NCI-H748 treated with DMSO at 0.1 percent for 48 hours (cell line): Measurements from ENCODE around the gene PIRT.

Source experiments
- DNase-seq: peaks from one replicate; lab custom pipeline; 2025; lab: John Stamatoyannopoulos, UW

Gene PIRT

DNA sequence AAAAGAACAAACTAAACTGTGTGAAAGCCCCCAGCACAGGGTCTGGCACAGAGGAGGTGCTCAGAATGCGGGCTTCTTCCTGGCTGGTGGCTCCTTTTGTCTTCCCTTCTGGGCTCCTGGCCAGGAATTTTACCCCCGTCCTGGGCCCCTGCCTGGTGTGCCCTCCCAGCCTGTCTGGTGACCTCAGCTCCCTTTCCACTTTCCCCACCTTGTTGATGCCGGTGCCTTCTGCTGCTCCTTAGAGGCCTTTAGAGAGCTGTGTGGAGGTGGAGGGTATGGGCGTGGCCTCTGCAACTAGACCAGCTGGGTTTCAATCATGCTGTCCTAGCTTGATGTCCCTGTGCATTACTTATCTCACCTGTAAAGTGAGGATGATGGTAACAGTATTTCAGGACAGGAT, 16.8 kb downstream of the PIRT start:
- no peak for DNase-seq

DNA sequence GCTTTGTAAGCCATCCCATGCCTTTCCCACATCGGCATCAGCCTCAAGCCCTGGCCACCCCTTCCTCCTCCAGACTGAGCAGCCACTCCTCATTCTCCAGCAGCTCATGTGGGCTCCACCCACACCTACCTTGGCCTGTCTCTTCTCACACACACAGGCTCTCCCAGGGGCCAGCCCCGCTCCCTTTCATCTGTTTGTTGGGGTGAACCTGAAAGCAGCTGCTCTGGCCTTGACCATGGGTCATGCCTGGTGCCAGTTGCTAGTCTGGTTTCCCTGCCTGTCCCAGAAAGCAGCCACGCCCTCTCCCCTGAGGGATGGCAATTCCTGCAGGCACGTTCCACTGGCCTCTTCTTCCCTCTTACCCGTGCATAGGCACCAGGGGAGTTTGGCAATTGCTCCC, 22.6 kb downstream of the PIRT start:
- no peak for DNase-seq

DNA sequence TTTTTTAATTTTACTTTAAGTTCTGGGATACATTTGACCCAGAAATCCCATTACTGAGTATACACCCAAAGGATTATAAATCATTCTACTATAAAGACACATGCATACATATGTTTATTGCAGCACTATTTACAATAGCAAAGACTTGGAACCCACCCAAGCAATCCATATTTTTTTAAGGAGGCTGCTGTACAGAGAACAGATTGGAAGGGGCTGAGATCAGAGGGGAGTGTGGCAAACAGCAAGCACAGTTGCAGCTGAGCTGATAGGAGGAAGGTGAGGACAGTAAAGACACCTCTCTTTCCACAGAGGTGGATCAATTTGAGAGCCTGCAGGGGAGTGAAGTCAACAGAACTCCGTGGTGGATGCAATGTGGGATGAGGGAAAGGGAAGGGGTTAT, 23.8 kb downstream of the PIRT start:
- no peak for DNase-seq

GRCh38 chr17:10812674-10813073, 25.2 kb downstream of the PIRT start:
- DNase-seq = no peak

GRCh38 chr17:10809605-10810004, 28.3 kb downstream of the PIRT start:
- DNase-seq = no peak

- DNase-seq = no peak
Measured at GRCh38 chr17:10807704-10808128, 30.2 kb downstream of the PIRT start.

- no peak for DNase-seq
Measured at GRCh38 chr17:10806545-10807262, 31.2 kb downstream of the PIRT start.

GRCh38 chr17:10805911-10806310, 32.0 kb downstream of the PIRT start:
- DNase-seq = no peak

- DNase-seq = no peak
Measured at GRCh38 chr17:10804546-10804945, 33.3 kb downstream of the PIRT start.

DNA sequence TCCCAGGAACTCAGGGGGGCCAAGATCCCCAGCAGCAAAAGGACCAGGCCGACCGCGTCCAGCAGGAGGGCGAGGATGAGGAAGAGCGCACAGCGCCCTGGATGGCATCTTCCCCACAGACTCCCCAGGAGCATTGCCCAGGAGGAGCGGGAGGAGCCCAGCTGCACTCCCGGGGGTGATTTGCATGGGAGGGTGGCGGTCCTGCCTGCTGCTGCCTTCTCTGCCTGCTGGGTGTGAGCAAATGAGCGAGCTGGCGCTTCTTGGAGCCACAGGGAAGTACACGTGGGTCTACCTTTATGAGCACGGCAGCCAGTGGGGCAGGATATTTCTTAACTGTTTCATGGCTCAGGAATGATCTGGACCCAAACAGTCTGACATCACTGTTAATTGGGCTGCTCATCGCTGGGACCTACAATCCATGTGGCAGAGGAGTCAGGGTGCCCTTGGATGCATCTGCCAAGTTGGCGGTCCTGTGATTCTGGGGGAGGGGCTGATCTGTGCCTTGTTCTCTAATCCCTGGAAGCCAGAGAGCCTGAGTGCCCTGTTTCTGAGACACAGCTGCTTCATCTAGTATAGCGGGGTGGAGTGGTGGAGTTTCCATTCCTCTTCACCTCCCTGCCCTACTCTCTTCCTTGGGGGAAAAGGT, 33.9 kb downstream of the PIRT start, which contains the start of gene TMEM238L:
Gene TMEM238L, minus strand, starts transcription at position 270 of the 646 bp plus-strand sequence. Its CDS starts 136 bp downstream, at position 134.
- no peak for DNase-seq

- DNase-seq = no peak
Measured at GRCh38 chr17:10803350-10803749, 34.5 kb downstream of the PIRT start.

GRCh38 chr17:10802496-10803284, 35.2 kb downstream of the PIRT start:
- DNase-seq = no peak

DNA sequence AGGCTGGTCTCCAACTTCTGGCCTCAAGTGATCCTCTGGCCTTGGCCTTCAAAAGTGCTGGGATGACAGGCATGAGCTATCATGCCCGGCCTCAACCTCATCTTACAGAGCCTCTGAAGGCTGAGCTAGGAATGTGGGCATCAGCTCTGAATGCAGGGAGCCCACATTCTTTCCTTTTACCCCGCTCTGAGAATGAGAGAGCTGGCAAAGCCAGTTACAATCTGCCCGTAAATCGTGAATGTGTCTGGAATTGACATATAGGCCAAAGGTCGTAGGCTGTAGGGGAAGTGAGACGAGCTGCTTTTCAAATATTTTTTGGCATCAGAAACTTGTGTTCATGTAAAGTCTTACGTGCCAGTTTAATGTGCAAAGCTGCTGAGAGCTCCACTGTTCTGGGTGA, 38.5 kb downstream of the PIRT start:
- DNase-seq = no peak

- no peak for DNase-seq
Measured at GRCh38 chr17:10798910-10799309, 39.0 kb downstream of the PIRT start.

DNA sequence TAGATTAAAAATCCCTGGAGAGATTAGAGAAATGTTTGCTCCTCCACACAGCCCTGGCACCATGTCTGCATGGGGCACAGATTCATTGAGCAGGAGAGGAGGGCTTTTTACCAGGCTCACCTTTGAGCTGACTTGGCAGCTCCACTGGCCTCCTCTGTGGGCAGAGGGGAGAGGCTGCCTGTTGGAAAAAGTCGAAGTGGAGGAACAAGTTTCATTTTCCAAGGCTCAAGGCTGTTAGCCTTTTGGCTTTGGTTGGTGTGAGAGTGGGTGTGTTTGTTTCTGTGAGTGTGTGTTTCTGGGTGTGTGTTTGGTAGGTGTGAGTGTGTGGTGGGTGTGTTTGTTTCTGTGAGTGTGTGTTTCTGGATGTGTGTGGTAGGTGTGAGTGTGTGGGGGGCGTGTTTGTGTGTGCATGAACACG, 39.5 kb downstream of the PIRT start:
- DNase-seq = no peak

DNA sequence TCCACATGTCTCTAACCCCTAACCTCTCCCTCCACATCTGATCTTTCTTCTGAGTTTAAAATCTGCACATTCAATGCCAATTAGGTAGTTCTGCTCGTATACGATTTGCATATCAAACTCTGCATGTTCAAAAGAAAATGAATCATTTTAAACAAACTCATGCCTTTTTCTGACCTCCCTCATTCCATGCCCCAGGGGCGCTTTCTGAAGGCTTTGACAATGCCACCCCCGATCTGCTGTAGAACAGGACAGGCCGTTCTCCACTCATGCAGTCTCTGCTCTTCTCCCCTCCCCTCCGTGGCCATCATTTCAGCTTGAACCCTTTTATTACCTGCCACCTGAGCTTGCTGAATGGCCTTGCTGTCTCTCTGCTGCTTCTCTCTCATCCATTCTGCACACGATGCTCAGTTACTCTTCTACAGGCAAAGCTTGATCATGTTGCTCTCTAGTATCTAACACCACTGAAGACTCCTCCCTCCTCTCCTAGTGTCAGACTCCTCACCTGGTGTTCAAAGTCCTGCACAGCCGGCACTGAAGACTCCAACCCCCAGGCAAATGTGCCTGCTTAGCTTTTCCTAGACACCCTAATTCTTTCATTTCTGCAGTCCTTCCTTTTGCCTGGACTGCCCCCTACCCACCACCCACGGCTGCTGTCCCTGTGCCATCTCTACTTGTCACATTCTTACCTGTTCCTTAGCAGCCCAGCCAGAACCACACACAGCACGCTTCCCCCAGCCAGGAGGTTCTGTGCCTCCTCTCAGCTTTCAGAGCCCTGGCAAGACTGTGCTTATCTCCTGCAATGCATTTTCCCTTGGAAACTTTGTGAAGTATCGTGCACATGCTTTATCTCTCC, 40.2 kb downstream of the PIRT start:
- no peak for DNase-seq

DNA sequence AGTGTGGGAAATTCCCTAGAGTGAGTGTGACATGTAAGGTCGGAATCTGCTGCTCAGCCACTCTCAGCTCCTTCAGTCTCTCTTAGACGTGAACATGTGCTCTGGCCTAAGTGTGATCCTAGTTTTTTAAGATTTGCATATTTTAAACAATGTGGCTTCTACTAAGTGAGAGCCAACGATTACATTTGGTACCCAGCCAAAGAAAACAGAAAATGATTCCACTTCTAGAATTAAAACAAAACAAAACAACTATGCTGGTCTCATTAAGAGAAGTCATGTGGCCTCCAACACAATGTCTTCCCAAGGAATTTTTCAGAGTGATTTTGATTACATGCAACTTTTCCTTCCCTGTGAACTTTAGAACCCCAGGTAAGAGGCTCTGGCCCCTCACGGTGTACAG, 44.1 kb downstream of the PIRT start:
- DNase-seq = no peak

- DNase-seq = no peak
Measured at GRCh38 chr17:10793256-10793655, 44.6 kb downstream of the PIRT start.

- no peak for DNase-seq
Measured at GRCh38 chr17:10792151-10792550, 45.7 kb downstream of the PIRT start.

- DNase-seq = no peak
Measured at GRCh38 chr17:10790491-10791401, 47.1 kb downstream of the PIRT start.
